ENCODE measurements around the gene TUBGCP4. TPM values are rescaled to one million over a fixed set of nuclear protein-coding genes. Genes with fewer than 3 reads are reported as not detected.

TUBGCP4 gene
- total and polyA plus RNA-seq, 9 of the 15 experiments (the other 6 are each of a cell fraction or from before 2014, with no cell fraction given), result 10.7 to 50.2 (median 29.6) TPM

GRCh38 chr15:43329960-43330779 lies 40.7 kb upstream of the TUBGCP4 start, which contains the start of gene LCMT2 (continued):
- peak; percentile 80 for TF ChIP-seq GMEB1 (CRISPR knock-in tag; IDR thresholded peaks at IDR 0.05)
- TF ChIP-seq POLR2AphosphoS5 (IDR thresholded peaks at IDR 0.05; ENCODE audit: control insufficient read depth, insufficient read depth, low read depth, low read length), result peak; percentile 82
- TF ChIP-seq, protein P1, sequence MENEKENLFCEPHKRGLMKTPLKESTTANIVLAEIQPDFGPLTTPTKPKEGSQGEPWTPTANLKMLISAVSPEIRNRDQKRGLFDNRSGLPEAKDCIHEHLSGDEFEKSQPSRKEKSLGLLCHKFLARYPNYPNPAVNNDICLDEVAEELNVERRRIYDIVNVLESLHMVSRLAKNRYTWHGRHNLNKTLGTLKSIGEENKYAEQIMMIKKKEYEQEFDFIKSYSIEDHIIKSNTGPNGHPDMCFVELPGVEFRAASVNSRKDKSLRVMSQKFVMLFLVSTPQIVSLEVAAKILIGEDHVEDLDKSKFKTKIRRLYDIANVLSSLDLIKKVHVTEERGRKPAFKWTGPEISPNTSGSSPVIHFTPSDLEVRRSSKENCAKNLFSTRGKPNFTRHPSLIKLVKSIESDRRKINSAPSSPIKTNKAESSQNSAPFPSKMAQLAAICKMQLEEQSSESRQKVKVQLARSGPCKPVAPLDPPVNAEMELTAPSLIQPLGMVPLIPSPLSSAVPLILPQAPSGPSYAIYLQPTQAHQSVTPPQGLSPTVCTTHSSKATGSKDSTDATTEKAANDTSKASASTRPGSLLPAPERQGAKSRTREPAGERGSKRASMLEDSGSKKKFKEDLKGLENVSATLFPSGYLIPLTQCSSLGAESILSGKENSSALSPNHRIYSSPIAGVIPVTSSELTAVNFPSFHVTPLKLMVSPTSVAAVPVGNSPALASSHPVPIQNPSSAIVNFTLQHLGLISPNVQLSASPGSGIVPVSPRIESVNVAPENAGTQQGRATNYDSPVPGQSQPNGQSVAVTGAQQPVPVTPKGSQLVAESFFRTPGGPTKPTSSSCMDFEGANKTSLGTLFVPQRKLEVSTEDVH (IDR thresholded peaks at IDR 0.05; ENCODE audit: low read depth, partially characterized antibody), result peak; percentile 91
- TF ChIP-seq ZBTB1 (CRISPR knock-in tag; IDR thresholded peaks at IDR 0.05; ENCODE audit: borderline replicate concordance, low read depth), result peak; percentile 71
- TF ChIP-seq MEIS2 (IDR thresholded peaks at IDR 0.05; ENCODE audit: partially characterized antibody), result peak; percentile 28
- TF ChIP-seq NR1H2 (CRISPR knock-in tag; IDR thresholded peaks at IDR 0.05), result peak; percentile 62; the same call in 1 of the 2 replicates
- peak; percentile 78 for TF ChIP-seq GTF2E2 (tag; IDR thresholded peaks at IDR 0.05)
- no peak for TF ChIP-seq HIVEP1 (CRISPR knock-in tag; IDR thresholded peaks at IDR 0.05)
- peak; percentile 53 for TF ChIP-seq TAF1 (IDR thresholded peaks at IDR 0.05; ENCODE audit: control insufficient read depth, extremely low read depth, insufficient read depth, low read length, severe bottlenecking)
- peak; percentile 83 for TF ChIP-seq GATA2 (CRISPR knock-in tag; IDR thresholded peaks at IDR 0.05)
- TF ChIP-seq CTBP1 (IDR thresholded peaks at IDR 0.05; ENCODE audit: borderline replicate concordance), result peak; percentile 96
- TF ChIP-seq, protein P2, sequence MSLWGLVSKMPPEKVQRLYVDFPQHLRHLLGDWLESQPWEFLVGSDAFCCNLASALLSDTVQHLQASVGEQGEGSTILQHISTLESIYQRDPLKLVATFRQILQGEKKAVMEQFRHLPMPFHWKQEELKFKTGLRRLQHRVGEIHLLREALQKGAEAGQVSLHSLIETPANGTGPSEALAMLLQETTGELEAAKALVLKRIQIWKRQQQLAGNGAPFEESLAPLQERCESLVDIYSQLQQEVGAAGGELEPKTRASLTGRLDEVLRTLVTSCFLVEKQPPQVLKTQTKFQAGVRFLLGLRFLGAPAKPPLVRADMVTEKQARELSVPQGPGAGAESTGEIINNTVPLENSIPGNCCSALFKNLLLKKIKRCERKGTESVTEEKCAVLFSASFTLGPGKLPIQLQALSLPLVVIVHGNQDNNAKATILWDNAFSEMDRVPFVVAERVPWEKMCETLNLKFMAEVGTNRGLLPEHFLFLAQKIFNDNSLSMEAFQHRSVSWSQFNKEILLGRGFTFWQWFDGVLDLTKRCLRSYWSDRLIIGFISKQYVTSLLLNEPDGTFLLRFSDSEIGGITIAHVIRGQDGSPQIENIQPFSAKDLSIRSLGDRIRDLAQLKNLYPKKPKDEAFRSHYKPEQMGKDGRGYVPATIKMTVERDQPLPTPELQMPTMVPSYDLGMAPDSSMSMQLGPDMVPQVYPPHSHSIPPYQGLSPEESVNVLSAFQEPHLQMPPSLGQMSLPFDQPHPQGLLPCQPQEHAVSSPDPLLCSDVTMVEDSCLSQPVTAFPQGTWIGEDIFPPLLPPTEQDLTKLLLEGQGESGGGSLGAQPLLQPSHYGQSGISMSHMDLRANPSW (CRISPR knock-in tag; IDR thresholded peaks at IDR 0.05), result no peak
- peak; percentile 52; the same call in 1 of the 2 replicates for TF ChIP-seq DIDO1 (tag; IDR thresholded peaks at IDR 0.05; ENCODE audit: low read depth)
- TF ChIP-seq, protein P3, sequence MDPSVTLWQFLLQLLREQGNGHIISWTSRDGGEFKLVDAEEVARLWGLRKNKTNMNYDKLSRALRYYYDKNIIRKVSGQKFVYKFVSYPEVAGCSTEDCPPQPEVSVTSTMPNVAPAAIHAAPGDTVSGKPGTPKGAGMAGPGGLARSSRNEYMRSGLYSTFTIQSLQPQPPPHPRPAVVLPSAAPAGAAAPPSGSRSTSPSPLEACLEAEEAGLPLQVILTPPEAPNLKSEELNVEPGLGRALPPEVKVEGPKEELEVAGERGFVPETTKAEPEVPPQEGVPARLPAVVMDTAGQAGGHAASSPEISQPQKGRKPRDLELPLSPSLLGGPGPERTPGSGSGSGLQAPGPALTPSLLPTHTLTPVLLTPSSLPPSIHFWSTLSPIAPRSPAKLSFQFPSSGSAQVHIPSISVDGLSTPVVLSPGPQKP (CRISPR knock-in tag; IDR thresholded peaks at IDR 0.05), result no peak
- TF ChIP-seq LARP7 (IDR thresholded peaks at IDR 0.05), result no peak
- TF ChIP-seq YY1 (IDR thresholded peaks at IDR 0.05; ENCODE audit: borderline replicate concordance in 1 of 3, control insufficient read depth in 1 of 3, extremely low read depth in 1 of 3, insufficient read depth in 3 of 3, insufficient read length in 1 of 3, insufficient replicate concordance in 2 of 3, low read depth in 1 of 3, low read length in 2 of 3), result peak in 2 of 3 experiments; percentile 8 to 55
- TF ChIP-seq ZBTB8A (IDR thresholded peaks at IDR 0.05; ENCODE audit: partially characterized antibody), result no peak
- TF ChIP-seq ZNF175 (CRISPR knock-in tag; IDR thresholded peaks at IDR 0.05; ENCODE audit: low read depth), result 0 out of 2 replicates have a peak, but pooled peaks have one; percentile 64

Data from K562 (cell line).